ENCODE data around the gene MARS1.
A peak's percentile ranks its signal among the peaks of the same experiment; 100 is the strongest.

The MARS1 gene

GRCh38 chr12:57519796-57520052 is 31.9 kb downstream of the MARS1 start:
- no peak for TF ChIP-seq FOXP2 (optimal IDR thresholded peaks at IDR 0.05; ENCODE audit: borderline replicate concordance, extremely low read depth, extremely low read length, insufficient read depth)
- no peak for TF ChIP-seq TAF1 (IDR thresholded peaks at IDR 0.05; ENCODE audit: borderline replicate concordance, insufficient read depth, low read length)
- TF ChIP-seq REST (IDR thresholded peaks at IDR 0.05; ENCODE audit: insufficient read depth in 1 of 2, low read depth in 2 of 2, low read length in 2 of 2), result no peak
- TF ChIP-seq SIN3A (IDR thresholded peaks at IDR 0.05; ENCODE audit: borderline replicate concordance, insufficient read depth, low read length), result no peak
- no peak for TF ChIP-seq POLR2AphosphoS5 (IDR thresholded peaks at IDR 0.05; ENCODE audit: low read depth, low read length)

GRCh38 chr12:57520053-57520818 is 32.4 kb downstream of the MARS1 start, which contains the start of gene DDIT3:
Gene DDIT3, minus strand, starts transcription at chr12:57520514. Its CDS starts 3,108 bp downstream, at chr12:57517406.
- TF ChIP-seq TAF1 (IDR thresholded peaks at IDR 0.05; ENCODE audit: borderline replicate concordance, insufficient read depth, low read length), result peak; percentile 98
- TF ChIP-seq FOXP2 (optimal IDR thresholded peaks at IDR 0.05; ENCODE audit: borderline replicate concordance, extremely low read depth, extremely low read length, insufficient read depth), result no peak
- TF ChIP-seq REST (IDR thresholded peaks at IDR 0.05; ENCODE audit: insufficient read depth in 1 of 2, low read depth in 2 of 2, low read length in 2 of 2), result peak in 1 of 2 experiments; percentile 56; a peak in 1 of 4 replicates
- peak; percentile 99 for TF ChIP-seq POLR2AphosphoS5 (IDR thresholded peaks at IDR 0.05; ENCODE audit: low read depth, low read length)
- TF ChIP-seq SIN3A (IDR thresholded peaks at IDR 0.05; ENCODE audit: borderline replicate concordance, insufficient read depth, low read length), result peak; percentile 73; the same call in 1 of the 2 replicates

- no peak for TF ChIP-seq TAF1 (IDR thresholded peaks at IDR 0.05; ENCODE audit: borderline replicate concordance, insufficient read depth, low read length)
- no peak for TF ChIP-seq SIN3A (IDR thresholded peaks at IDR 0.05; ENCODE audit: borderline replicate concordance, insufficient read depth, low read length)
- no peak for TF ChIP-seq FOXP2 (optimal IDR thresholded peaks at IDR 0.05; ENCODE audit: borderline replicate concordance, extremely low read depth, extremely low read length, insufficient read depth)
- no peak for TF ChIP-seq POLR2AphosphoS5 (IDR thresholded peaks at IDR 0.05; ENCODE audit: low read depth, low read length)
- no peak for TF ChIP-seq REST (IDR thresholded peaks at IDR 0.05; ENCODE audit: insufficient read depth in 1 of 2, low read depth in 2 of 2, low read length in 2 of 2)
Measured at GRCh38 chr12:57521525-57522010, 33.7 kb downstream of the MARS1 start.

GRCh38 chr12:57522011-57522886 is 34.4 kb downstream of the MARS1 start, which contains the start of gene MBD6:
Gene MBD6, plus strand, starts transcription at chr12:57522824. Its CDS starts 1,480 bp downstream, at chr12:57524304.
- no peak for TF ChIP-seq TAF1 (IDR thresholded peaks at IDR 0.05; ENCODE audit: borderline replicate concordance, insufficient read depth, low read length)
- peak; percentile 50; the same call in 1 of the 2 replicates for TF ChIP-seq POLR2AphosphoS5 (IDR thresholded peaks at IDR 0.05; ENCODE audit: low read depth, low read length)

- TF ChIP-seq REST (IDR thresholded peaks at IDR 0.05; ENCODE audit: insufficient read depth in 1 of 2, low read depth in 2 of 2, low read length in 2 of 2) (no peak), POLR2AphosphoS5 (IDR thresholded peaks at IDR 0.05; ENCODE audit: low read depth, low read length) (peak; percentile 45; the same call in 1 of the 2 replicates)
Measured at GRCh38 chr12:57522887-57523705, 35.2 kb downstream of the MARS1 start.
